BJ (cell line): ENCODE results near the gene PAQR9. TPM values are rescaled to one million over a fixed set of nuclear protein-coding genes. Genes with fewer than 3 reads are reported as not detected.

Experiments
- CTCF ChIA-PET: fragments of 350-600 bp; formaldehyde crosslinking; extraction: SDS; loops from one replicate; lab custom pipeline; 2021; ENCODE audit warnings: antibody characterized with exemption, inconsistent platforms; lab: Yijun Ruan, JAX
- POLR2A ChIA-PET: fragments of 300-600 bp; sonication (Branson Sonifier 250); formaldehyde crosslinking; extraction: SDS; loops from one replicate; lab custom pipeline; 2021; ENCODE audit warnings: antibody characterized with exemption; lab: Charles Lee
- DNase-seq: peaks from one replicate; pipeline ENCODE4 v3.0.0-alpha.2; 2011; ENCODE audit warnings: low read depth
- H3K27me3 ChIP-seq: 2 replicates; pipeline ENCODE4 v1.6.0; 2011; ENCODE audit warnings: low read length; ENCODE audit not compliant: control insufficient read depth, insufficient read depth
- H3K36me3 ChIP-seq: 2 replicates; pipeline ENCODE4 v1.5.1; 2011; ENCODE audit warnings: low read length; ENCODE audit not compliant: control insufficient read depth, insufficient read depth
- H3K4me3 ChIP-seq: 2 replicates; pipeline ENCODE4 v1.5.1; 2011; ENCODE audit warnings: low read depth, mild to moderate bottlenecking, control low read depth, low read length
- CTCF ChIP-seq: IDR thresholded peaks from 2 replicates; pipeline ENCODE4 v1.5.1; 2011; ENCODE audit warnings: low read depth, mild to moderate bottlenecking, control low read depth, inconsistent platforms, low read length, moderate library complexity; ENCODE audit not compliant: insufficient read depth
- polyA plus RNA-seq: library from polyadenylated mRNA; depleted of rRNA; stranded (reverse); fragments of >200 nt; gene quantifications from 2 replicates; pipeline ENCODE4 v1.2.3, GENCODE V29; 2011

The PAQR9 gene
- polyA plus RNA-seq, 1 experiment = not detected

GRCh38 chr3:142973217-142974009, 9.9 kb upstream of the PAQR9 start:
- no peak for DNase-seq
- ChIA-PET POLR2A (no interaction called here), CTCF (interaction anchor here (1.0 to 2.7 kb wide), 4 partner anchors 14 to 250 kb away, joined by 3 to 7 read pairs (median 4); partner anchors contain the start of gene TRPC1)
- Histone ChIP-seq H3K27me3 (peaks cover 2% of the 10 kb centered on the region), H3K36me3 (no peaks in the 10 kb centered on the region), H3K4me3 (no peak overlapping the region)
- no peak for TF ChIP-seq CTCF

GRCh38 chr3:142972092-142972753, 8.7 kb upstream of the PAQR9 start:
- ChIA-PET POLR2A (no interaction called here), CTCF (interaction anchor here (1.4 to 2.7 kb wide), 2 partner anchors 15 to 144 kb away, joined by 3 to 5 read pairs; no protein-coding TSS in a partner anchor)
- TF ChIP-seq CTCF = no peak
- DNase-seq = no peak
- H3K4me3 ChIP-seq = no peak overlapping the region
- peaks cover 2% of the 10 kb centered on the region for H3K27me3 ChIP-seq
- no peaks in the 10 kb centered on the region for H3K36me3 ChIP-seq

- H3K4me3 ChIP-seq = no peak overlapping the region
- peaks cover 3% of the 10 kb centered on the region for H3K27me3 ChIP-seq
- no peak for TF ChIP-seq CTCF
- no peak for DNase-seq
- H3K36me3 ChIP-seq = no peaks in the 10 kb centered on the region
- CTCF ChIA-PET = interaction anchor here (1.4 to 2.7 kb wide), 2 partner anchors 16 to 143 kb away, joined by 3 to 5 read pairs; no protein-coding TSS in a partner anchor
- POLR2A ChIA-PET = no interaction called here
Observed at GRCh38 chr3:142971431-142971830, 8.0 kb upstream of the PAQR9 start.

GRCh38 chr3:142968319-142969025, 5.0 kb upstream of the PAQR9 start:
- no peak for TF ChIP-seq CTCF
- ChIA-PET POLR2A (no interaction called here), CTCF (interaction anchor here (0.7 to 1.5 kb wide), 2 partner anchors 22 to 136 kb away, joined by 3 read pairs; no protein-coding TSS in a partner anchor)
- no peaks in the 10 kb centered on the region for H3K36me3 ChIP-seq
- no peak for DNase-seq
- H3K4me3 ChIP-seq = no peak overlapping the region
- peaks cover 13% of the 10 kb centered on the region for H3K27me3 ChIP-seq
